ENCODE results near the gene IL1RAPL2.
"Not testable (repeated sequence)": the region's sequence is repeated elsewhere in the genome, so short reads cannot be mapped to it uniquely, and the experiment has no call there.

IL1RAPL2 gene

DNA sequence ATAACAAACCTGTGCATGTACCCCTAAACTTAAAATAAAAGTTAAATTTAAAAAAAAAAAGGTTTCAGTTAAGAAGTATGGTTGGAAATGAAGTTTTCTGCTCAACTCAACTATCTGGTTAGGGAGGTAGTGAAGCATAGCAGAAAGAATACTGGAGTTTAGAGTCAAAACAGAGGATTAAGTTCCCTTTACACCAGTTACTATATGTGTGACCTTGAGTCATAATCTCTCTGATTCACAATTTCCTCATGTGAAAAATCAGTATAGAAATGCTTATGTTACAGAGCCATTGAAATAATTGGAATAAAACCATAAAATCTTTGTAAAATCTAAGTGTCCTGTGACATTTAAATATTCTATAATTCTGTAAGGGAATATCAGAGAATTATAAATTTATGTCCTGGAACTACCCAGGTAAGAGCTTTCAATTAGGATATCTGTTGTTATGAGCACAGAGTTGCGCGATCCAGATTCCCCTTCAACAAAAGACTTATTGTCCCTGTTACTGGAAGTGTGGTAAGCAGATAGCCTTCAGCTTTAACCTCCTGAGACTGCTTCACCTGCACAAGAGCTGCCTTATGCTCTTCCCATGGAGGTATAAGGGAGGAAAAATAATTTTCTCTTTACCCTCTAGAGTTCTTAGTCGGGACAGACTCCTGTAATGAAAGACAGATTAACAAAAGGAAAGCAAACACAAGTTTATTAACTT lies 1052.5 kb downstream of the IL1RAPL2 start:
- no peak for DNase-seq (ENCODE audit: low read depth)

DNA sequence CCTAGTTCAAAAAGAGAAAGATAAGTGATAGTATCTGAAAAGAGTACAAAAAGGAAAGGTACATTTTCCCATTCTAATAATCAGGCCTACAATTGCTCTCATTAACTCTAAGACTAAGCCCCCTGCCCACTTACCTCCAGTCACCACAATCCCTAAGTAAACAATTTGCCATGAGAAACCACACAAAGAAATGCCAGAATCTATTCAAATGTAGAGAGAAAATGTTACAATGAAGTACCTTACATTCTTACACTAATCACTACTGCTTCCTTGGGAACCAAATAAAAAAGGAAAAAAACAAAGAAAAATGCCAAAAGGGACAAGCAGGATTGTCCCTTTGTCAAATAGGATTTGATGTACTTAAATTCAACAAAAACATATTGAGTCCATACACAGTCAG lies 1068.2 kb downstream of the IL1RAPL2 start:
- DNase-seq (ENCODE audit: low read depth): no peak

DNA sequence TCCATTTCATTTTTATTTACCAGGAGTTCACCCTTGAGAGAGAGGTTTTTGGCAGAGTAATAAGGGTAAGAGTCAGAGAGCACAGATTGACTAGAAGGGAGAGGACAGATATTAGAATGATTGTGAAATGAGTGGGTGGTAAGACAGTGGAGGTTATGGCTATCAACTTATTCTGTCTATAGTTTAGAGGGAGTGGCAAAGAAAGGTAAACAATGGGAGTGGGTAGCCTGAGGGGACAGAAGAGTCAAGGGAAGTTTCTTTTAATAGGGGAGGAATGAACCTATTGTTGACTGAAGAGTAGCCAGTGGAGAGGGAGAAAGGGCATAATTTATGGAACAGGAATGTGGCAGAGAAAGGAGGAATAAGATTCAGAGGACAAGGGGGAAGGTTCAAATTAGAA lies 1069.8 kb downstream of the IL1RAPL2 start:
- DNase-seq (ENCODE audit: low read depth): no peak

DNA sequence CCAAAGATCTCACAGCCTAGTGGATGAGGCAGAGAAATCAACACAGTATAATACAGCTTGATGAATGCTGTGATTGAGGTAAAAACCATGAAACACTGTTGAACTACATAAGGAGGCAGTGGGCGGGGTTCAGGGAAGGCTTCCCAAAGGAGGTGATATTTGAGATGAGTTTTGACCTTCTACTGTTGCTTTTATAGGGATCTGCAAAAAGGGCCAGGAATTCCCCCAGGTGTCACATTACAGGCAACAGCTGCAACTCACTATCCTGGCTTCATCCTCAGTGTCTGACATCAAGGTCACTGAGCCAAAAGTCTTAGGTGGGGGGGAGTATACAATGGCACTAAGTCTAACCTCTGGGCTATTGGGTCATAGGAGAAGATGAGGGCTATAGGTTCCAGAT lies 1070.7 kb downstream of the IL1RAPL2 start:
- DNase-seq (ENCODE audit: low read depth): no peak

DNA sequence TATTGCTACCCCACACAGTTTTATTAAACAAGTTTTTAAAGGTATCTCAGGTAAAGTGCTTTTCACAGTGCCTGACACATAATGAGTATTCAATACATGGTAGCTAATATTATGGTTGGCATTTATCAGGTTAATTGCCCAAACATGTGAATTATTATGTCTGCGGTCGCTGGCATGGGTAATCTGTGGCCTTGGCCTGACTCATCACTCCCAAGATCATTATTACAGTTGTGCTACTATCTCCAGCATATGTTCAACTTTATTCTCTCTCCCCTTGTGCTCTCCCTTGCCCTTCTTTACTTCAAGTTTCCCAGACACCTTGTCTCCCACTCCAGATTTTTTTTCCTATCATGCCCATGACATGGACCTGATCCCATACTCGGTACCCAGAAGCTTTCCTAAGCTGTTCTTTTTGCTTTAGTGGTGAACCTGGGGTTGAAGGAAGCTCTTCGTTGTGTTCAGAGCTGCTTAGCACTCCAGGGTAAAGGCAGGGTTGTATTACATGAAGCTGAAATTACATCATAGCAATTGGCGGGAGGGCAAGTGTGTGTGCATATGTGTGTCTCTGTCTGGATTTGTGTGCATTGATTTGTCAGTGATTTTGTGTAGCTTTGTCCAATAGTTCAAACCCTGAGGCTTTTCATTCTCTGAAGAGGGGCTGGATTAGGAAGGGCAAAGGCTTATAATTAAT lies 1079.8 kb downstream of the IL1RAPL2 start:
- DNase-seq (ENCODE audit: low read depth): no peak

DNA sequence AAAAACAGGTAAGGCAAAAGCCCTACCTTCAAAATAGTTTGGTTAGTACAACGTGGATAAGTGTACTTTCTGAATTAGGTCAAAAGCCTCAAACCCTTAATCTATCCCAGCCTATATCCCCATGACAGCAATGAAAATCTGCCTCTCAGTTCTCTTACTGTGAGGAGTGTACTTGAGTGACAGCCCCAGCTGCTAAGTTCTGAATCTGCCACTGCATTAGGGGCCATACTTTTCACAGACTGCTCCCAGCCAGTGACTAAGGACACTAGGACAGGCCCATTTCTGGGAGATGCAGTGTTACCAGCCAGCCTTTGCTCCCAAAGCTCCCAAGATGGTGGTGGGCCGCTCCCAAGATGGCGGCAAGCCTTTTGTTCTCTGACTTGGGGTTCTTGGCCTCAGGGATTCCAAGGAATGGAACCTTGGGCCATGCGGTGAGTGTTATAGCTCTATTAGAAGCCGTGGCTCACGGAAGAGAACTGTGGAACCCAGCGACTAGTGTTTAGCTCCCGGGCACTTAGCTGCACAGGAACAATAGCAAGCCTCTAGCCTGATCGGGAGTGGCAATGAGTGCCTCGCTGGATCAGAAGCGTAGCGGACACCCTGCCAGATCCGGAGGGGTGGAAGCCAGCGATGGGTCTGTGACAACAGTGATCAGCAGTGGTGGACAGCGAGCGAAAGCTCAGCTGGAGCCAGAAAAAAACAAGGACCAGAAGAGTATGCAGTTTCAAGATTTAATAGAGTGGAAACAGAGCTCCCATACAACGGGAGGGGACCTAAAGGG lies 1080.8 kb downstream of the IL1RAPL2 start:
- no peak for DNase-seq (ENCODE audit: low read depth)

DNA sequence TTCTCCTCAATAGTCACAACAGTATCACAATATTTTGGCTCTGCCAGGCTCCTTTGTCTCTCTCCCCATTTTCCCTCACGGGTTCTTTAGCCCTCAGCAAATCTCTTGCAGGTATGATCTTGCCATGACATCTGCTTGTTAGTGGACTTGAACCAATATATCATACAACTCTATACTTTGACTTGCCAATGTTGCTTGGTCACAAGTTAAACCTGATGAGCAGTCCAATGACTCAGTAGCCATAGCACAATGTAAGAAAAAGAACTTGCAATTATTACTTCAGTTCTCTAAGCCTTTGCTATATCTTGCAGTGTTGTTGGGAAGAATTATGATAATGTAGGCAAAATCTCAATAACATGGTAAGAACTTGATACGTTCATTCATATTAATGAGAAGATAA lies 1081.8 kb downstream of the IL1RAPL2 start:
- DNase-seq (ENCODE audit: low read depth): no peak

DNA sequence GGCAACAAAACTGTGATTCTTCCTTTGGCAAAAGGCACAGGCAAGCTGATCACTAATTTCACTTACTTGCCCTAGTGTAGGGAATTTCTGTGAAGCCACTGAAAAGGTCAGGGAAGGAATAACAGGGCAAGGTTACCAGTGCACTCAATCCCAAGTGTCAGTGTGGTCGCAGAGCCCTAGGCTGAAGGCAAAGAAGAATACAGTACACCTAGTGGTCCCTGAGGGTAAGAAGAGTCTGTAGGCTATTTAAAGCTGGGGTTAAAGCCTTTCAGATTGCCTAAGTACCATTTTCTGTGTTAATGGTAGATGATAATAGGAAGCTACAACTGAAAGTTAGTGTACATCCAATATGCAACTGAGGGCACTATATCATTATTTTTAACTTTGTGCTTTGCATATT lies 1082.7 kb downstream of the IL1RAPL2 start:
- no peak for DNase-seq (ENCODE audit: low read depth)

DNA sequence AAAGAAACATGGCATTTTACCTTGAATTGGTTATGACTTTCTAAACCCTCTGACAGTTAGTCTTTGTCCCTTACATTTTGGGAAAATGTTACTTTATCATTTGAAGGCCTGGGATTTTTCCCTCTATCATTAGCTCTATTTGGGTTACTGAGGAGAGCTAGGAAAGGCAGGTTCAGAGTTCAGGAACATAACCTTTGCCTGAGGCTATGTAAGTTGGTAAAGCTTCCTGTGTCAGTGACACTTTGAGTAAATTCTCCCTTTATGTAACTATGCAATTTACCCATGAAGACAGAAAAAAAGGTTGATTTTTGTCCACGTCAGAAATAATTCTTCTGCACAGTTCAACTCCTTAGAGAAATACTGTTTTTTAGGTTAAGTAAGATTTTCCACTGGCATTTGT lies 1084.6 kb downstream of the IL1RAPL2 start:
- DNase-seq (ENCODE audit: low read depth): no peak

DNA sequence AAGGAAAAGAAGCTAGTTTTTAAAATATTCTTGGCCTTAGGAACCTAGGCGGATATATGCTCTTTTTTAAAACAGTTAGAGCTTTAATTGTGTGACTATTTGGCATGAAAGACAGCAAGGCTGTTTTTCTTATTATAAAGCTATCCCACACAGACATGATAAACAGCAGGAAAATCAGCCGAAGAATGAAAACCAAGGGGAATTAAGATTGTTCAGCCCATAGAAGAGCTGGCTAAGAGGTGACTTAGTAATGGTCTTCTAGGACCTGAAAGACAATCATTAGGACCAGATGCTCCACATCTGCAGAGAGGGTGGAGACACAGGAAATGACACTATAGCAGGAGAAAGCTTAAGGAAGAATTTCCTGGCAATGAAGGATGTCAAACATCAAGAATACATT lies 1085.0 kb downstream of the IL1RAPL2 start:
- no peak for DNase-seq (ENCODE audit: low read depth)

DNA sequence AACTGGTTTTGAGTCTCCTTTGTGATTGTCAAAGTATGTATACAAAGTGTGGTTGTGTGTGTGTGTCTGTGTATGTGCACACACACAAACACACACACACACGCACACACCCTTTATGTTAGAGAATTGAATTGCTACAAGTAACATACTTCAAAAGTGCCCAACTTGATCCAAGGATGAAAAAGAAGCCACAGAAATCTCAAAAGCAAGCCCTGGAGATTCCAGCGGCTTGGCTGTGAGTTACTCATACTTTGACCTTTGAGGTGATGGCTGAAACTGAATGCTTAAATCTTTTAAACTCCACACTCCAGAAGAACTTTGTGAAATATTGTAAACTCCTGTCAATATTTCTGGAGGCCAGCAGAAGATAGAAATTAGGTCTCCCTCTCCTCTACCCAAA lies 1087.9 kb downstream of the IL1RAPL2 start:
- DNase-seq (ENCODE audit: low read depth): no peak

DNA sequence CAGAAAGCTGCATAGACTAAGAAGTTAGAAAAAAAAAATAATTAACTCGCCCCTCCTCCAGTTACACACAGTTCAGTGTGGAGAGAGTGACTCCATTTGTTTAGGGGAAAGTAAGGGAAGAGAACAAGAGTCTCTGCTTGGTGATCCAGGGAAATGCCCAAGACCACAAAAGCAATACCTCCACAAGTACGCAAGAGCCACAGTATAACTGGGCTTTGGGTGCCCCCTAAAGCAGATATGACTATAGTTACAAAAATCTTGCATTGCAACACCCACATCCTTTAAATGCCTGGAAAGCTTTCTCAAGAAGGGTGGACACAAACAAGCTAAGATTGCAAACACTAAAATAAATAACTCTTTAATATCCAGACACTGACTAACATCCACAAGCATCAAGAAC lies 1092.1 kb downstream of the IL1RAPL2 start:
- no peak for DNase-seq (ENCODE audit: low read depth)

DNA sequence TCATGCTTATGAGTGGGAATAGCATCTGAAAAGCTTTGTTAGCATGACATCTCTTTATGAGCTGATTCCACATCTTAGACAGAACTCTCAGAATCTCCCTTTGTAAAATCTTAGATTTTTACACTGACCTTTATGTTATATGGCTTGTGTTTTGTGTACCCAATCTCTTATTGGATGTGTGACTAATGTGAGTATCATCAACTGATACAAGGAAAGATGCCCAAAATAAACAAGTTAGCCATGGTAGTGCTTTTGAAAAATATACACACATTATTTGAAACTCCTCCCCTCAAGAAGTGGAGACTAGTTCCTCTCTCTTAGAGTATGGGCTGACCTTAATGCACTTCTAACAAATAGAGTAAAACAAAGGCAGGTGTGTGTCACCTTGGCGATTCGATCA lies 1096.2 kb downstream of the IL1RAPL2 start:
- no peak for DNase-seq (ENCODE audit: low read depth)

DNA sequence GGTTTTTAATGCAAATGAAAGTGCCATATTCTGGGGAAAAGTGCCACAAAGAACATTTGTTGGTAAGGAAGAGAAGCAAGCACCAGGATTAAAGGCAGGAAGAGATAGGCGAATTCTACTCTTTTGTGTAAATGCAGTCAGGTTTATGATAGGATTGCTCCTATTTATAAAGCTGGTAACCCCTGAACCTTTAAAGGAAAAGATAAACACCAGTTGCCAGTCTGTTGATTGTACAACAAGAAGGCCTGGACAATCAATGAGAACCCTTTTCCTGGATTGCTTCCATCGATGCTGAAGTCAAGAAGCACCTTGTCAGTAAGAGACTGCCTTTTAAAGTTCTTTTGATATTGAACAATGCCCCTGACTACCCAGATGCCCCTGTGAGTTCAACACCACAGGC lies 1098.2 kb downstream of the IL1RAPL2 start:
- DNase-seq (ENCODE audit: low read depth): no peak

DNA sequence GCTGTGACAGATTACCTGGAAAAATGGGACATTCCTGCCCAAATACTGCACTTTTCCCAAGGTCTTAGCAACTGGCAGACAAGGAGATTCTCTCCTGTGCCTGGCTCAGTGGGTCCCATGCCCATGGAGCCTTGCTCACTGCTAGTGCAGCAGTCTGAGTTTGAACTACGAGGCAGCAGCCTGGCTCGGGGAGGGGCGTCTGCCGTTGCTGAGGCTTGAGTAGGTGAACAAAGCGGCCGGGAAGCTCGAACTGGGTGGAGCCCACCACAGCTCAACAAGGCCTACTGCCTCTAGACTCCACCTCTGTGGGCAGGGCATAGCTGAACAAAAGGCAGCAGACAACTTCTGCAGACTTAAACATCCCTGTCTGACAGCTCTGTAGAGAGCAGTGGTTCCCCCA lies 1118.3 kb downstream of the IL1RAPL2 start:
- DNase-seq (ENCODE audit: low read depth): not testable (repeated sequence)

DNA sequence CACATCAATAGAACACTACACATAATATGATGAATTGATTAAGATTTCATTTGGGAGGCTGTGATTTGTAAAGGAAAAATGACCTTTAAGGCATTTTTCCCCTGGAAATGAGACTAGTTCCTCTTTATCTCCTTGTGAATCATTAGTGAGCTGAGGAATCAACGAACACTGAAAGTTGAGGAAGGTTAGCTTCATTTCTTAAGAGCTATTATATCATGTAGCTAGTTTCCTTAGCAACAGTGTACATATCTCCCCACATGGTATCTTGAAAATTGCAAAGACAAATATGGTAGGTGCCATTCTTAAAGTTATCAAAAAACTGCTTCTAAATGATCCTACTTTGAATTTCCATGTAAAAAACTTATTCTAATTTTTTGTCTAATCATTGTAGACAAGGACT lies 1128.8 kb downstream of the IL1RAPL2 start:
- DNase-seq (ENCODE audit: low read depth): no peak

DNA sequence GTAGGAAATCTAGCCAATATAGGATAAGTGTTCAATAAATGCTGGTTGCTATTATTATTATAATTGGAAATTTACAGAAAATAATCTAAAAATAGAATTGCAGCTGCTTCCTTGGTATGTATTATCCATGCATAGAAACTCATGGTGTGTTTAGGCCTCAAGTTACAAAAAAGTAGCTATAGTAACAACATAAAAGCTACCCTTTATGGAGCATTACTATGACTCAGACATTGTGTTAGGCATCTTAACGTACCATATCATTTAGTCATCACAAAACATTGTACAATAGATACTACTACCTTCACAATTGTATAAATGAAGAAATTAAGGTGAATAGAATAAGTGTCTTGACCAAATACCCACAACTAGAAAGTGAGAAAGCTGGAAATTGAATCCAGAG lies 1129.5 kb downstream of the IL1RAPL2 start:
- no peak for DNase-seq (ENCODE audit: low read depth)

DNA sequence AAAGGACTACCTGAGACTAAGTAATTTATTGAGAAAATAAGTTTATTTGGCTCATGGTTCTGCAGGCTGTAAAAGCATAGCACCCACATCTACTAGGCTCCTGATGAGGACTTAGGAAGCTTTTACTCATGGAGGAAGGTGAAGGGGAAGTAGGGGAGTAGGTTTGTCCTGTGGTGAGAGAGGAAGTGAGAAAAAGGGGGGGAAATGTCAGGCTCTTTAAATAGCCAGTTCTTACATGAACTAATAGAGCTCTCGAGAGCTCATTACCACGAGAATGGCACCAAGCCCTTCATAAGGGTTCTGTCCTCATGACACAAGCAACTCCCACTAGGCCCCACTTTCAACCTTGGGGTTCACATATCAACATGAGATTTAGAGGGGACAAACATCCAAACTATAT lies 1130.9 kb downstream of the IL1RAPL2 start:
- DNase-seq (ENCODE audit: low read depth): no peak

DNA sequence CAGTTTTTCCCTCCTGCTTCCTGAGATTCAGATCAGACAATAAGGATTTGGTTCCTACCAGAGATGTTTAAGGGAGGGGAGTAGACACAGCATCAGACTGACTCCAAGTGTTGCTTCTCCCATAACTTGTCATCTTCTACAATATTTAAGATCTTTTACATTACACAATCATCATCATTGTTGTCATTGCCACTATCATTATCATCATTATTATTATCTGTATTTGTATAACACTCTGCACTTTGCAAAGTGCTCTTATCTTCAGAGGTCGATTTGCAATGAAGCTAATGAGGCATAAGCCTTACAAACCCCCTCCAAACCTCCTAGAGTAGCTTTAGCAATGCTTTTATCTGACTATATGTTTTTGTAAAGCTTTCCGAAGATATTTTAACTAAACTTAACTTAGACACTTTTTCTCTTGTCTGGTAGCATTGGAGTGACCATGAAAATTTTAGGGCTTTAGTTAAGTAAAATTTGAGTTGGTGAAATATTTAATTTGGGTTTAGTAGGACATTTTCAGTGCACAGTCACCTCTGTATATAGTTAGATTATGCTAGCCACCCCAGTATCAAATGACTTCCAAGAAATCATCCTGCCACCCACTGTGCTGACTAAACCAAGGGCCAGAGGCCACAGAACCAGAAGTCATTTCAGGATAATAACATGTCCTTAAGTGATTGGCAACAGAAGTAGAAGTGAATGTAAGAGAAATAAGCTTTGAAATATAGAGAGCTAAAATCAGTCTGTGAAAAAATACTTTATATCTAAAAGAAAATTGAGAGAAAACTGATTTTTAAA lies 1132.2 kb downstream of the IL1RAPL2 start:
- no peak for DNase-seq (ENCODE audit: low read depth)

DNA sequence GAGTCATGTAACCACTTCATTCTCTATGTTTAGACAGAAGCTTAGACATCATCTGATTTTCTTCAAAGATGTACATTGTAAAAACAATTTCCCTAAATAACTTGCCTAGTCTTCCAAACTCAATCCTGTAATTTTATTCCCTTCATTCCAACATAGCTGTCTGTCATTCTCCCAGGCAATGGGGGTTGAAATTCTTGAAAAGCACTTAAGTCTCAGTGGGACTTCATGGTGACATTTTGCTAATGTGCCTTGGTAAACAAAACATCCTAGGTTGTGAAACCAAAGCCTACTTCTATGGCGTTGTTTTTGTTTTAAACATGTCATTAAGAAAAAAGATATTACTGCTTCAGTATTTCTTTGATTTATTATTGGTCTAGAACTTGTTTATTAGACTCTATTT lies 1134.3 kb downstream of the IL1RAPL2 start:
- DNase-seq (ENCODE audit: low read depth): no peak

DNA sequence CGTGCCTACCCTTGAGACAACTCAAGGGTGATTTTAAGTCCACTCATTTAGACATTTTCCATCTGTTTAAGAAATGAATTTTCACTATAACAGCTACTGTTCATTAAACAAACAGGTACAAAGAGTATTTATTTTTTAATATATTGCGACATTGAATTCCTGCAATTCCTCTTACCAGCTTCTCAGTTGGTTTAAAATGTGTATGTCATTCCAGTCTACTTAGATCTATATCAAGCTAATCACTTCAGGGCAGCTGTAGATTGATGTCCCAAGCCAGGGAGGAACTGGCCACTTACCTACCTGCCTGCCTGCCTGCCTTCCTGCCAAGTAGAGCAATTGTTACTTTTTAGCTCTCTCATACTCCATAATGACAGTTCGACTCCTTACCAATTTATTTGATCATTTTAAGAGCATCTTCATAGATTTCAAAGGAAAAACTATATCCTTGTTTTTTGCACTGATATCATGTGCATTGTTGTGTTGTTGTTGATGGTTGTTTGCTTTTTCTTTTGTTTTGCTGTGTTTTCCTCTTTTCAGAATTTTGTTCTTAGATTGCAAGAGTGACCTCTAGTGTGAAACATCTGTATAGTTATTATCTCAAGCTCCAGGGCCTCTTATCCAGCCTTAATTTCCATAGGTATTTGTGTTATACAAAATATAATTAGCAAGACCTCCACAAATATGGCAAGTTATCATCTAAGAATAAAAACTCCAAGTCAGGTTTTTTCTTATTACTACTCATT lies 1135.5 kb downstream of the IL1RAPL2 start:
- DNase-seq (ENCODE audit: low read depth): no peak

DNA sequence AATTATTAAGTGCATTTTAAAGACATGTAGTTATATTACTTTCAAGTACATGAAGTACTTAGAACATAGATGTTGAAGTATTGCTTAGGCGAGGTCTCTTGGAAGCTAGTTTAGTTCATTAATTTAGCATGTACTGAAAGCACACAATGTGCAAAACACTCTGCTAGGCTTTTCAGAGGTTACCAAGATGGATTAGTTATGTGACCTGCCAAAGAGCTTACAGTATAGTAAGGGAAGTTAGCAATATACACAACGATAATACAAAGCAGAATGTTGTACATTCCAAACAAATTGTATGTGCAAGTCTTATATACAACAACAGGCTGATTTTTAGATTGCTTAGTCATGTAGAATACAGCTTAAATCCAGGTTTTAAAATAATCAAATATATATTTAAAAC lies 1137.9 kb downstream of the IL1RAPL2 start:
- DNase-seq (ENCODE audit: low read depth): no peak

Measured in stimulated activated CD8-positive, alpha-beta memory T cell treated with anti-CD3 and anti-CD28 coated beads, Interleukin-15, amount 100 ng/mL, for 24 hours (primary cell).